ENCODE measurements around the gene EPB41.

EPB41 gene

DNA sequence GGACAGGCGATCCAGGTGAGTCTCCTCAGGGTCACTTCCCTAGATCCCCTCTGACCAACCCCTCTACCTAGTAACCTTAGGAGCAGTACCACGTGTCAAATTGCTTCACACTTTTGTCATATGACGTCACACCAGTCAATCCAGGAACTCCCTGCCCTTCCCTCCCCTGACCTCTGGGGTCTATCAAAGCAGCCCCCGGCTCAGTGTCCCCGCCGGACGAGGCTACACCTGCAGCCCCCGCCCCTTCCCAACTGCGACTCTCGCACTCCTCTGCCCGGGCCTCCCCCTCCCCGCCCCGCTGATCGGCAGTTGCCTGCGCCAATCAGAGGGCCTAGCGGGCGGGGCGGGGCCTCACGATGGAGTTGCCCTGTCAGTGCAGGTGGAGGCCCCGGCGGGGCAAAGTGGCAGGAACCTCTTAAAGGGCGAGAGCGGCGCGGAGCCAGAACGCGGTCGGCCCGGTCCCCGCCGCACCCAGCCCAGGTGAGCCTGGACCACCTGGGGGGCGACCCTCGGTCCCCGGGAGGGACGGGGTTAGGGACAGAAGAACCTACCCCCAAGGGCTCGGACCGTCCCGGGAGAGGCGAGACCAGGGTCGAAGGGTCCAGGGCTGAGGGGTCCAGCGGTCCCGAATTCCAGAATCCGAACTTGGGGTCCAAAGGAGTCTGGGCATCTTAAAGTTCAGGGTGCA is 27.5 kb upstream of the EPB41 start:
- Mint-ChIP-seq H3K36me3 (ENCODE audit: low read depth) (peaks cover 9% of the 10 kb centered on the region), H3K27ac (peak overlapping the region; percentile 86), H3K27me3 (ENCODE audit: low read depth) (no peaks in the 10 kb centered on the region), H3K4me1 (ENCODE audit: low read depth) (peaks cover 55% of the 10 kb centered on the region), H3K4me3 (peak overlapping the region; percentile 84), H3K9me3 (no peaks in the 10 kb centered on the region)

DNA sequence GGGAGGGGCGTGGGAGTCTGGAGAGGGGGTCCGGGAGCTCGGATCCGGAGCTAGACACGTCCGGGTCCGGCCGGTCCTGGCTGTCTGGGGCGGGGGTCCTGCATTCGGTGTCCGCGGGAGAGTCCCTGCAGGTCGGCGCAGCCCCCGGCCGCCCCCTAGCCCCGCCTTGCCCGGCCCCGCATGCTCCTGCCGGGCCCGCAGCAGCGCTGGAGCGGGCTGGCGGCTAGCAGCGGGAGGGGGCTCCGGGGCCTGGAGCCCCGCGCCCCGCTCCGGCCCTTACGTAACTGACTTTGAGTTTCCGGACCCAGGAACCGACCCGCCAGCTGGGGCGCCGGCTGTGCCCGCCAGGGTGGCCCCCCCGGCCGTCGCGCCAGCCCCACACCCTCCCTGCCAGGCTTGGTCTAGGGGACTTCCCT is 26.9 kb upstream of the EPB41 start:
- Mint-ChIP-seq H3K4me1 (ENCODE audit: low read depth) (peaks cover 52% of the 10 kb centered on the region), H3K27me3 (ENCODE audit: low read depth) (no peaks in the 10 kb centered on the region), H3K9me3 (no peaks in the 10 kb centered on the region), H3K27ac (peak overlapping the region; percentile 89), H3K36me3 (ENCODE audit: low read depth) (peaks cover 13% of the 10 kb centered on the region), H3K4me3 (peak overlapping the region; percentile 95)

- peak overlapping the region; percentile 89 for H3K27ac Mint-ChIP-seq
- H3K4me1 Mint-ChIP-seq (ENCODE audit: low read depth) = peaks cover 52% of the 10 kb centered on the region
- H3K9me3 Mint-ChIP-seq = no peaks in the 10 kb centered on the region
- peaks cover 13% of the 10 kb centered on the region for H3K36me3 Mint-ChIP-seq (ENCODE audit: low read depth)
- H3K27me3 Mint-ChIP-seq (ENCODE audit: low read depth) = no peaks in the 10 kb centered on the region
- peak overlapping the region; percentile 95 for H3K4me3 Mint-ChIP-seq
Measured at GRCh38 chr1:28887835-28888682, 26.3 kb upstream of the EPB41 start.

DNA sequence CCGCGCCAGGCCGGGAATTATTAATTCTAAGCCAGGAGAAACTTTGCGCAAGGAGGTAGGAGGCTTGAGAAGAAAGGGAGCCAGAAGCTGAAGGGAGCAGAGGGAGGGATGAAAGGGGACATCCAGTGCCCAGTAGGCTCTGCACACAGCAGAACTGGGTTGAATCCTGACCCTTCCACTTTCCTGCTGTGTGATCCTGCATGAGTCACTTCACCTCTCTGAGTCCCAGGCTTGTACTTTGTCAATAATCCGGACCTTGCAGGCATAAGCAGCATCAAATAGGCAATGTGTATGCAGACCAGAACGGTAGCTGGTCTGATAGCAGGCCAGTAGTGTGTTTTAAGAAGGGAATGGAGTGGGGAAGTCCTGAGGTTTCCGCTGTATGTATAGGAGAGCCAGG is 25.5 kb upstream of the EPB41 start:
- peak overlapping the region; percentile 95 for H3K4me3 Mint-ChIP-seq
- peaks cover 15% of the 10 kb centered on the region for H3K36me3 Mint-ChIP-seq (ENCODE audit: low read depth)
- H3K27ac Mint-ChIP-seq = peak overlapping the region; percentile 20
- H3K27me3 Mint-ChIP-seq (ENCODE audit: low read depth) = no peaks in the 10 kb centered on the region
- peaks cover 51% of the 10 kb centered on the region for H3K4me1 Mint-ChIP-seq (ENCODE audit: low read depth)
- no peaks in the 10 kb centered on the region for H3K9me3 Mint-ChIP-seq

DNA sequence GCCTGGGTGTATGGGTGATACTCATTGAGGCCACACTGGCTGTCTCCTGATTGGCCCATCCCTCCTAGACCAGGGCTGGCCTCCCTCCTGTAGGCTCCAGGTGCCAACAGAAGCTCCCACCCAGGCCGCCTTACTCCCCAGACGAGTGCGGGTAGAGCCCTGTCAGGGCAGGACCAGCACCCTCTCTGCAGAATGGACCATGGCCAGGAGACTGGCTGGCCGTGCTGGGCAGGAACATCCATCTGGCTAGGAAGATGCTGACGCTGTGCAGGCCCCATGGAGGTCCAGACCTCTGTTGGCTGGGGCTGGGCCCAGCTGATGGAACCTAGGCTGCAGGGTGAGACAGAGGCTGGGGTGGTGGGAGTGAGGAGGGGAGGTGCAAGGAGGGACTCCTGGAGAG is 25.0 kb upstream of the EPB41 start:
- Mint-ChIP-seq H3K27me3 (ENCODE audit: low read depth) (no peaks in the 10 kb centered on the region), H3K27ac (peak overlapping the region; percentile 26), H3K36me3 (ENCODE audit: low read depth) (peaks cover 15% of the 10 kb centered on the region), H3K4me3 (peak overlapping the region; percentile 95), H3K9me3 (no peaks in the 10 kb centered on the region), H3K4me1 (ENCODE audit: low read depth) (peaks cover 49% of the 10 kb centered on the region)

DNA sequence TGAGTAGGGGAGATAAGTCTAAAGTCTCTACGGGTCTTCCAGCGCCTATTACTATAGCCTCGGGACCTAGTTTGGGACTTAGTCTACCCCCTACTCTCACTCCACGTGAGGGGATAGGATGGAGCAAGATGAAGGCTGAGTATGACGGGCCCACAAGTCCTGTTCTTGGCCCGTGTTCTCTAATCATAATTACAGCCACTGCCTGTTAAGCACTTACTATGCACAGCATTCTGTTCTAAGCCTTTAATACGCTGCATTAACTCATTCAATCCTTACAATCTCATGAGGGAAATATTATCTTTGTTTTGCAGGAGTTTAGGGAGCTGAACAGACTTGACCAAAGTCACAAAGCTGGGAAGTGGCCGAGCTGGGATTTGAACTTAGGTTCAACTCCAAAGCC is 23.9 kb upstream of the EPB41 start:
- no peak overlapping the region for H3K27ac Mint-ChIP-seq
- H3K4me1 Mint-ChIP-seq (ENCODE audit: low read depth) = peaks cover 41% of the 10 kb centered on the region
- H3K27me3 Mint-ChIP-seq (ENCODE audit: low read depth) = no peaks in the 10 kb centered on the region
- H3K9me3 Mint-ChIP-seq = no peaks in the 10 kb centered on the region
- no peak overlapping the region for H3K4me3 Mint-ChIP-seq
- H3K36me3 Mint-ChIP-seq (ENCODE audit: low read depth) = peaks cover 15% of the 10 kb centered on the region

DNA sequence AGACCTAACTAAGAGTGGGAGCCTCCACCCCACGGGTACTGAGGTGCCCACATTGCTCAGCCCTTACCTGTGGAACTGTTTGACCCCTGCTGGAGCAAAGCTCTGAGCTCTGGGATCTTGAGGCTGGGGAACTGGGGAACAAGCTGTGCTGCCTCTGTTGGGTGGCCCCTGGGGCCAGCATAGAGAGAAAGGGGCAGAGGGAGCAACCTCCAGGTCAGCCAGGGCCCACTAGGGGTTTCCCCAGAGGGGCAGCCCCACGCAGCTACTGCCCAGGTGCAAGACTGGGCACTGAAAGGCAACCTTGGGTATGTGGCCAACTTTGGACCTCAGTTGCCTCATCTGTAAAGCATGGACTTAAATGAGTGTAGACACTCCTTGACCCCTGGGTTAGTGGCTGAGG is 23.5 kb upstream of the EPB41 start:
- Mint-ChIP-seq H3K4me3 (no peak overlapping the region), H3K27ac (no peak overlapping the region), H3K4me1 (ENCODE audit: low read depth) (peaks cover 37% of the 10 kb centered on the region), H3K36me3 (ENCODE audit: low read depth) (peaks cover 15% of the 10 kb centered on the region), H3K9me3 (no peaks in the 10 kb centered on the region), H3K27me3 (ENCODE audit: low read depth) (no peaks in the 10 kb centered on the region)

- H3K36me3 Mint-ChIP-seq (ENCODE audit: low read depth) = peaks cover 16% of the 10 kb centered on the region
- no peak overlapping the region for H3K27ac Mint-ChIP-seq
- no peaks in the 10 kb centered on the region for H3K27me3 Mint-ChIP-seq (ENCODE audit: low read depth)
- no peak overlapping the region for H3K4me3 Mint-ChIP-seq
- peaks cover 35% of the 10 kb centered on the region for H3K4me1 Mint-ChIP-seq (ENCODE audit: low read depth)
- H3K9me3 Mint-ChIP-seq = no peaks in the 10 kb centered on the region
Measured at GRCh38 chr1:28891256-28891655, 23.1 kb upstream of the EPB41 start.

DNA sequence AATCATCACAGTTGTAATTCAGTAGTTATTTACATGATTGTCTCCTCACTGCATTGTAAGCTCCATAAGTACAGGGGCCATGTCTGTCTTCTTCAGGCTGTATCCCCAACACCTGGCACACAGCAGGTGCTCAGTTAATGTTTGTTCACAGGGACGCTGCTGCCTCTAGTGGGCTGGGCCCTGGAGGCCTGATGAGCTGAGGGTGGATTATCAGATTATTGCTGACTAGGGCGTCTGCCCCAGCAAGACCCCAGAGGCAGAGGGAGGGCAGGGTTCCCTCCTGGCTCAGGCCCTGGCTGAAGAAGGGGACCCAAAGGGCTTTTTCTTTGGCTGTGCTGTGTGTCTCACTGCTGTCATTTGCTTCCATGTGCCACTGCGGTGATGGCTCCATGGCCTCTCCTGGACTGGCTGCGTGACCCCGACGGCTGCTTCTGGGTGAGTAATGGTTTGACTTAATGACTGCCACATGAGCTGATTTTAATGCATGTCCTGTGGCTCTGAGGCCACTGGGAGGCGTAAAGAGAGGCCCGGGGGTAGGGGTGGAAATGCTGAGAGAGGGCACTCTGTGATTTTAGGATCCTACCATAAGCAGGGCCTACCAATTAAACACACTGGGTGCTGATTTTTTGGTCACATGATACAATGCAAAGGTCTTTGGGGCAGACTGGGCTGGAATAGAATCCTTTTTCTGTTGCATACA is 20.8 kb upstream of the EPB41 start:
- Mint-ChIP-seq H3K9me3 (no peaks in the 10 kb centered on the region), H3K4me3 (no peak overlapping the region), H3K27me3 (ENCODE audit: low read depth) (no peaks in the 10 kb centered on the region), H3K36me3 (ENCODE audit: low read depth) (peaks cover 20% of the 10 kb centered on the region), H3K4me1 (ENCODE audit: low read depth) (peaks cover 36% of the 10 kb centered on the region), H3K27ac (no peak overlapping the region)

DNA sequence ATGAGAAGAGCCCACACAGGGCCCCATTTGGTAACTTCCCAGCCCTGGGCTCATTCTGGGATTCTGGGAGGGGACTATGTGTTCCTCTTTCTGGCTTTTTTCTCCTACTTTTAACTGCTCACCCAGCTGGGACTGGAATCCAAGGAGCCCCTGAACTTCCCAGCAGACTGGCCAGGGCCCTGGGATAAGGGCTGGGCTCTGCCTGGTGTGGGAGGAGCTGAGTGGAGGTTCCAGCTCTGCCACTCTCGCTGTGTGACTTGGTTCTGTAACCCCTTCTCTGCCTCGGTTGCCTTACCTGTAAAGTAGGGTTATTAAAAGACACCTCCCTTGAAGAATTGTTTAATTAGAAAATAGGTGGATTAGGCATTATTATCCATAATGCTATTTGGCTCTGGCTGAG is 19.6 kb upstream of the EPB41 start:
- Mint-ChIP-seq H3K9me3 (no peaks in the 10 kb centered on the region), H3K27ac (no peak overlapping the region), H3K4me1 (ENCODE audit: low read depth) (peaks cover 26% of the 10 kb centered on the region), H3K4me3 (no peak overlapping the region), H3K27me3 (ENCODE audit: low read depth) (no peaks in the 10 kb centered on the region), H3K36me3 (ENCODE audit: low read depth) (peaks cover 18% of the 10 kb centered on the region)

GRCh38 chr1:28895896-28896608 is 18.3 kb upstream of the EPB41 start:
- Mint-ChIP-seq H3K4me3 (no peak overlapping the region), H3K4me1 (ENCODE audit: low read depth) (peaks cover 24% of the 10 kb centered on the region), H3K27me3 (ENCODE audit: low read depth) (no peaks in the 10 kb centered on the region), H3K9me3 (no peaks in the 10 kb centered on the region), H3K27ac (no peak overlapping the region), H3K36me3 (ENCODE audit: low read depth) (peaks cover 16% of the 10 kb centered on the region)

DNA sequence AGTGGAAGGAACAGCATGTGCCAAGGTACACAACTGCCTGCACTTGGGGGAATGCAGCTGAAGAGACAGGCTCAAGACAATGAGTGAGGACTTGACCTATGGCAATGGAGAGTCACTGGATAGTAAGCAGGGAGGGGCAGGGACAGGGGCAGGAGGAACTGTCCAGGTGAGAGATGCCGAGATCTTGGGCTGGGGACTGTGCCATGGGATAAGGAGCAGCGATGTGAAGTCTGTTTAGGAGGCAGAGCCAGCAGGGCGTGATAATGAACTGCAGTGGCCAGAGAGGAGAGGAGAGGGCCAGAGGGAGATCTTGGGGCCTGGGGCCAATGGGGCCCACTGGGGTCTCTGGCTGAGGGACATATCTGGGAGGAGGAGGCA is 17.8 kb upstream of the EPB41 start:
- Mint-ChIP-seq H3K9me3 (no peaks in the 10 kb centered on the region), H3K4me1 (ENCODE audit: low read depth) (peaks cover 21% of the 10 kb centered on the region), H3K27ac (no peak overlapping the region), H3K36me3 (ENCODE audit: low read depth) (peaks cover 12% of the 10 kb centered on the region), H3K27me3 (ENCODE audit: low read depth) (no peaks in the 10 kb centered on the region), H3K4me3 (no peak overlapping the region)

DNA sequence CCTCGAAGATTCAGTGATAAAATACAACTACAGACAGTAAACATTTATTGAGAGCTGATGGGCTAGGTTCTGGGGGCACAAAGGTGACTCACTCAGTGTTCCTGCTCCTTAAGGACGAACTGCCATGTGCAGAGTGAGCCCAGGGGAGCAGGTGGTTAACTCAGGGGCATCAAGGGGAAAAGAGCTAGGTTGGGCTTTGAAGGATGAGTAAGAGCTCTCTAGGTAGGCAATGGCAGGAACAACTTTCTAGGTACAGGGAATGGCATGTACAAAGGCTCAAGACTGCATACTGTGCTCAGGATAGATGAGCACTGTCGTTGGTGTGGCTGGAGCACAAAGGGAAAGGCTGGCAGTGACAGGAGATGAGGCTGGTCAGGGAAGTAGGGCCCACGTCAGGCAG is 16.6 kb upstream of the EPB41 start:
- Mint-ChIP-seq H3K27me3 (ENCODE audit: low read depth) (no peaks in the 10 kb centered on the region), H3K36me3 (ENCODE audit: low read depth) (peaks cover 12% of the 10 kb centered on the region), H3K9me3 (no peaks in the 10 kb centered on the region), H3K27ac (peak overlapping the region; percentile 18), H3K4me3 (no peak overlapping the region), H3K4me1 (ENCODE audit: low read depth) (peaks cover 20% of the 10 kb centered on the region)

GRCh38 chr1:28898405-28898881 is 15.9 kb upstream of the EPB41 start:
- no peaks in the 10 kb centered on the region for H3K27me3 Mint-ChIP-seq (ENCODE audit: low read depth)
- H3K4me3 Mint-ChIP-seq = no peak overlapping the region
- peaks cover 20% of the 10 kb centered on the region for H3K4me1 Mint-ChIP-seq (ENCODE audit: low read depth)
- peaks cover 14% of the 10 kb centered on the region for H3K36me3 Mint-ChIP-seq (ENCODE audit: low read depth)
- no peaks in the 10 kb centered on the region for H3K9me3 Mint-ChIP-seq
- H3K27ac Mint-ChIP-seq = no peak overlapping the region

All from T-helper 1 cell treated with Interleukin-12 subunit alpha and Interleukin-12 subunit beta and Interleukin-4 antibody, amounts not matched to agents 30 μg/mL and 1 μg/mL, for 36 hours (primary cell).